IPS DF 6.9 (cell line): ENCODE measurements around the gene MICAL2.

ENCODE experiments used
- DNase-seq: peaks from one replicate; pipeline ENCODE4 v3.0.0-alpha.2; 2013; ENCODE audit warnings: low read depth, low spot score
- H3K27ac ChIP-seq: one replicate; pipeline ENCODE4 v1.5.1; 2013; ENCODE audit warnings: low read length, control low read depth
- H3K27me3 ChIP-seq: 2 replicates; pipeline ENCODE4 v1.6.1; 2013; ENCODE audit warnings: mild to moderate bottlenecking, low read length; ENCODE audit not compliant: control insufficient read depth, insufficient read depth
- H3K36me3 ChIP-seq: 2 replicates; pipeline ENCODE4 v1.6.1; 2013; ENCODE audit warnings: low read length; ENCODE audit not compliant: control insufficient read depth, insufficient read depth
- H3K4me1 ChIP-seq: 2 replicates; pipeline ENCODE4 v1.6.1; 2013; ENCODE audit warnings: low read length; ENCODE audit not compliant: control insufficient read depth, insufficient read depth
- H3K4me3 ChIP-seq: 2 replicates; pipeline ENCODE4 v1.5.1; 2013; ENCODE audit warnings: mild to moderate bottlenecking, low read length
- H3K9me3 ChIP-seq: 2 replicates; pipeline ENCODE4 v1.6.1; 2013; ENCODE audit warnings: low read length, inconsistent platforms; ENCODE audit not compliant: control insufficient read depth, insufficient read depth
- WGBS: extraction: QIAGEN DNeasy Blood & Tissue Kit; methylation state at CpG from one replicate; pipeline ENCODE4 v1.1.7; 2013; ENCODE audit warnings: mixed read lengths, missing lambda C conversion rate; ENCODE audit not compliant: insufficient read length, insufficient coverage; 5-methylcytosine and 5-hydroxymethylcytosine counted together

MICAL2 gene

GRCh38 chr11:12182302-12182675 lies 71.9 kb downstream of the MICAL2 start:
- Histone ChIP-seq H3K4me3 (no peak overlapping the region), H3K4me1 (no peaks in the 10 kb centered on the region), H3K27ac (no peak overlapping the region), H3K27me3 (no peaks in the 10 kb centered on the region), H3K9me3 (no peaks in the 10 kb centered on the region), H3K36me3 (no peaks in the 10 kb centered on the region)
- DNase-seq: no peak
- WGBS: no CpG with 5 or more reads among the region's 8 CpGs

GRCh38 chr11:12182676-12183541 lies 72.5 kb downstream of the MICAL2 start:
- Histone ChIP-seq H3K4me1 (no peaks in the 10 kb centered on the region), H3K9me3 (no peaks in the 10 kb centered on the region), H3K36me3 (no peaks in the 10 kb centered on the region), H3K4me3 (no peak overlapping the region), H3K27me3 (no peaks in the 10 kb centered on the region), H3K27ac (no peak overlapping the region)
- DNase-seq: no peak
- no CpG with 5 or more reads among the region's 12 CpGs for WGBS

DNA sequence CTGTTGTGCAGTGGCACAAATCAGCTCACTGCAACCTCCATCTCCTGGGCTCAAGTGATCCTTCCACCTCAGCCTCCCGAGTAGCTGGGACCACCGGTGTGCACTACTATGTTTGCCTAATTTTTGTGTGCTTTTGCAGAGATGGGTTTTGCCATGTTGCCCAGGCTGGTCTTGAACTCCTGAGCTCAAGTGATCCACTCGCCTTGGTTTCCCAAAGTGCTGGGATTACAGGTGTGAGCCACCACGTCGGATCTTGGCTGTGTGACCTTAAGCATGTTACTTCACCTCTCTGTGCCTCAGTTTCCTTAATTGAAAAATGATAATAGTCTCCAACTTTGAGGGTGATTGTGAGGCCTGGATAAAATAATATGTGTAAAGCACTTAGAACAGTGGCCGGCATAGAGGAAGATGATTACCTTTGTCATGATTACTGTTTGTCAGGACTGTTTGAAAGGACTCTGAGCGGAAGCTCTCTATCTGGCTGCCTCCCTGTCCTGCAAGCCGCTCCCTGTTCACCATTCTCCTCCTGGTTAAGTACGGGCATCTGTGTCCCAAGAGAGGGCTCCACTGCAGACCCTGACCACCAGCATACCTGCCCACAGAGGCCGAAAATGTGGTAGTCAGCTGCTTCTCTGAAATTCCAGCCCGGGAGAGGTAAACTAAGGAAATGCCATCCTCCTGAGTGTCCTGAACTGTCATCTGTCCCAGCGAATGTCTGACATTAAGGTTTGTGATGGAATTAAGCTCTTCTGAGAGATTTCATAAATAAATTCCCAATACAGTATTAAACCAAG lies 73.6 kb downstream of the MICAL2 start:
- Histone ChIP-seq H3K36me3 (no peaks in the 10 kb centered on the region), H3K4me3 (no peak overlapping the region), H3K27ac (no peak overlapping the region), H3K9me3 (no peaks in the 10 kb centered on the region), H3K27me3 (no peaks in the 10 kb centered on the region), H3K4me1 (no peaks in the 10 kb centered on the region)
- no CpG with 5 or more reads among the region's 12 CpGs for WGBS
- DNase-seq: no peak

- H3K36me3 ChIP-seq: no peaks in the 10 kb centered on the region
- no peaks in the 10 kb centered on the region for H3K4me1 ChIP-seq
- no peak overlapping the region for H3K4me3 ChIP-seq
- H3K9me3 ChIP-seq: no peaks in the 10 kb centered on the region
- WGBS: no CpG with 5 or more reads among the region's 1 CpG
- H3K27me3 ChIP-seq: no peaks in the 10 kb centered on the region
- no peak for DNase-seq
- no peak overlapping the region for H3K27ac ChIP-seq
These were observed 74.3 kb downstream of the MICAL2 start for GRCh38 chr11:12184699-12185098.

GRCh38 chr11:12185106-12185690 lies 74.8 kb downstream of the MICAL2 start:
- no peak overlapping the region for H3K27ac ChIP-seq

GRCh38 chr11:12185914-12186313 lies 75.5 kb downstream of the MICAL2 start:
- no peak overlapping the region for H3K27ac ChIP-seq
- no peaks in the 10 kb centered on the region for H3K9me3 ChIP-seq
- H3K36me3 ChIP-seq: no peaks in the 10 kb centered on the region
- H3K4me1 ChIP-seq: no peaks in the 10 kb centered on the region
- H3K4me3 ChIP-seq: no peak overlapping the region
- no peaks in the 10 kb centered on the region for H3K27me3 ChIP-seq
- DNase-seq: no peak
- no CpG with 5 or more reads among the region's 4 CpGs for WGBS

More at GRCh38 chr11:12185106-12185690, 74.8 kb downstream of the MICAL2 start:
- WGBS: no CpG with 5 or more reads among the region's 3 CpGs
- DNase-seq: no peak
- no peaks in the 10 kb centered on the region for H3K4me1 ChIP-seq
- no peaks in the 10 kb centered on the region for H3K9me3 ChIP-seq
- no peaks in the 10 kb centered on the region for H3K36me3 ChIP-seq
- H3K4me3 ChIP-seq: no peak overlapping the region
- H3K27me3 ChIP-seq: no peaks in the 10 kb centered on the region

- no peaks in the 10 kb centered on the region for H3K36me3 ChIP-seq
- H3K4me1 ChIP-seq: no peaks in the 10 kb centered on the region
- no peak overlapping the region for H3K27ac ChIP-seq
- H3K9me3 ChIP-seq: no peaks in the 10 kb centered on the region
- H3K4me3 ChIP-seq: no peak overlapping the region
- DNase-seq: no peak
- no CpG with 5 or more reads among the region's 5 CpGs for whole genome bisulfite sequencing
- H3K27me3 ChIP-seq: no peaks in the 10 kb centered on the region
These were observed 76.3 kb downstream of the MICAL2 start for GRCh38 chr11:12186701-12187100.

DNA sequence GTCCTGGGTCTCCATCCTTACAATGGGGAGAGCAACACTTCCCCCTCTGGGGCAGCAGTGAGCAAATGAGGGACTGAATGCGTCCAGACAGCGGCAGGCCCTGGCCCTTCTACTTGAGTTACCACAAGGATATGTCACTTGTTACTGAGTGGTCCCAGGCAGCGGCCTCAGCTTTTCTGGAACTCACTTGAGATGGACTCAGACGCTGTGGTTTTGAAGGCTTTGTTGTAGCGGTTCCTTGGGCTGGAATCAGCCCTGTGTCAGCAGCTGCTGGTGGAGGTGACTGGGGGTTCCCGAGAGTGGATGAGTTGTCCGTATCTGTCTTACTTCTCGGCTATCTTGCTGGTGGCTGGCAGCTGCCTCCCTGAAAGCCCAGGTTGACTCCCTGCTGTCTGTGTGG lies 77.0 kb downstream of the MICAL2 start:
- Histone ChIP-seq H3K36me3 (no peaks in the 10 kb centered on the region), H3K27me3 (no peaks in the 10 kb centered on the region), H3K4me3 (no peak overlapping the region), H3K27ac (no peak overlapping the region), H3K4me1 (no peaks in the 10 kb centered on the region), H3K9me3 (no peaks in the 10 kb centered on the region)
- WGBS: no CpG with 5 or more reads among the region's 8 CpGs
- DNase-seq: no peak

GRCh38 chr11:12188548-12189317 lies 78.3 kb downstream of the MICAL2 start:
- no CpG with 5 or more reads among the region's 3 CpGs for WGBS
- Histone ChIP-seq H3K27me3 (no peaks in the 10 kb centered on the region), H3K4me3 (no peak overlapping the region), H3K36me3 (no peaks in the 10 kb centered on the region), H3K9me3 (no peaks in the 10 kb centered on the region), H3K27ac (no peak overlapping the region), H3K4me1 (no peaks in the 10 kb centered on the region)
- no peak for DNase-seq
